Neural progenitor cell (in vitro differentiated cells): ENCODE data around the gene PGAM2.

ENCODE experiments used
- CTCF ChIP-seq: fragments of 200-600 bp; sonication (generic); IDR thresholded peaks from 2 replicates; pipeline ENCODE4 v1.5.1; 2017; ENCODE audit warnings: antibody characterized with exemption, mild to moderate bottlenecking
- EZH2 ChIP-seq: fragments of 200-600 bp; sonication (generic); IDR thresholded peaks from 2 replicates; pipeline ENCODE4 v1.6.1; 2017; ENCODE audit warnings: antibody characterized with exemption, mild to moderate bottlenecking, moderate library complexity

GRCh38 chr7:44079331-44080021 is 14.1 kb upstream of the PGAM2 start:
- TF ChIP-seq CTCF (no peak), EZH2 (no peak)
